Upper lobe of left lung (tissue), 4 donors: ENCODE data around the gene AKIRIN1.

Experiments
- CTCF ChIP-seq, 6 experiments: fragments of 450-650 bp in 4 of 6; fragments of 200-600 bp in 2 of 6; sonication (generic) in 2 of 6; IDR thresholded peaks; one replicate each; pipeline ENCODE4 v1.5.1; 2016 to 2019; ENCODE audit warnings: antibody characterized with exemption in 6 of 6
- POLR2A ChIP-seq, 4 donors: fragments of 450-650 bp; IDR thresholded peaks; one replicate each; pipeline ENCODE4 v1.5.1; 2016 to 2017; ENCODE audit warnings: antibody characterized with exemption in 4 of 4, mild to moderate bottlenecking in 2 of 4
- POLR2AphosphoS5 ChIP-seq, 2 donors: sonication (generic); formaldehyde crosslinking; IDR thresholded peaks; one replicate each; pipeline ENCODE4 v1.5.1; 2017; ENCODE audit warnings: antibody characterized with exemption in 2 of 2

- TF ChIP-seq CTCF (IDR thresholded peaks at IDR 0.05) = no peak
- no peak for TF ChIP-seq POLR2A (IDR thresholded peaks at IDR 0.05)
- TF ChIP-seq POLR2AphosphoS5 (IDR thresholded peaks at IDR 0.05) = no peak
These were observed 46.5 kb upstream of the AKIRIN1 start for GRCh38 chr1:38944547-38944946.
